A549 (cell line): Measurements from ENCODE around the gene IL5RA. TPM values are rescaled to one million over a fixed set of nuclear protein-coding genes. Genes with fewer than 3 reads are reported as not detected.

Experiments
- ATAC-seq, 2 experiments: fragments of 200-7000 bp in 1 of 2; fragments of >200 bp in 1 of 2; cut with Nextera tagmentation in 1 of 2; cut with Tn5 transposase in 1 of 2; 3 replicates each; pipeline versions ENCODE4 v1.8.0 to v1.9.1; 2018 to 2020; ENCODE audit warnings: mild to moderate bottlenecking in 1 of 2, moderate library complexity in 1 of 2
- CTCF ChIA-PET: fragments of 300-600 bp; sonication (Branson Sonifier 250); formaldehyde crosslinking; extraction: SDS; loops from one replicate; lab custom pipeline; 2021; ENCODE audit warnings: antibody characterized with exemption, inconsistent platforms; lab: Yijun Ruan, JAX
- POLR2A ChIA-PET: fragments of 350-600 bp; formaldehyde crosslinking; extraction: SDS; loops from one replicate; lab custom pipeline; 2021; ENCODE audit warnings: antibody characterized with exemption, inconsistent platforms; lab: Yijun Ruan, JAX
- DNase-seq, 2 experiments: peaks; one replicate each; pipeline versions ENCODE4 v3.0.0 to v3.0.0-alpha.2; 2011 to 2016; ENCODE audit warnings: low read depth in 1 of 2, low spot score in 1 of 2
- FAIRE-seq: peaks from 2 replicates; lab custom pipeline; 2011; peaks lifted over from hg19 to GRCh38; lab: Jason Lieb, UNC
- H3K27ac ChIP-seq, 2 experiments: fragments of >200 bp; sonication (Bioruptor Twin); formaldehyde crosslinking; 3 replicates each; pipeline ENCODE4 v1.5.1; 2016 to 2017
- H3K4me1 ChIP-seq: fragments of >200 bp; sonication (Bioruptor Twin); formaldehyde crosslinking; 3 replicates; pipeline ENCODE4 v1.6.1; 2016
- H3K4me2 ChIP-seq: fragments of >200 bp; sonication (Bioruptor Twin); formaldehyde crosslinking; 3 replicates; pipeline ENCODE4 v1.6.1; 2016
- H3K4me3 ChIP-seq: fragments of >200 bp; sonication (Bioruptor Twin); formaldehyde crosslinking; 3 replicates; pipeline ENCODE4 v1.5.1; 2016
- H3K9me3 ChIP-seq: fragments of >200 bp; sonication (Bioruptor Twin); formaldehyde crosslinking; 3 replicates; pipeline ENCODE4 v1.6.1; 2016
- CBX2 ChIP-seq: fragments of 200-600 bp; sonication (generic); IDR thresholded peaks from 2 replicates; pipeline ENCODE4 v1.6.1; 2016; ENCODE audit warnings: low read depth, mild to moderate bottlenecking, borderline replicate concordance
- CHD2 ChIP-seq: fragments of 150-350 bp; IDR thresholded peaks from 2 replicates; pipeline ENCODE4 v1.6.1; 2014; ENCODE audit warnings: low read length; ENCODE audit not compliant: partially characterized antibody
- ELK1 ChIP-seq: fragments of 150-350 bp; IDR thresholded peaks from 2 replicates; pipeline ENCODE4 v1.6.1; 2014; ENCODE audit warnings: low read depth, mild to moderate bottlenecking, low read length
- FOSB ChIP-seq: fragments of 250-450 bp; sonication (Bioruptor Pico); IDR thresholded peaks from 2 replicates; pipeline ENCODE4 v1.5.0; 2020; ENCODE audit warnings: mild to moderate bottlenecking, moderate library complexity
- FOXS1 ChIP-seq: fragments of 250-450 bp; sonication (Bioruptor Pico); IDR thresholded peaks from 2 replicates; pipeline ENCODE4 v1.5.0; 2020; ENCODE audit warnings: mild to moderate bottlenecking, moderate library complexity
- HES2 ChIP-seq: fragments of >200 bp; sonication (Bioruptor Twin); formaldehyde crosslinking; IDR thresholded peaks from 2 replicates; pipeline ENCODE4 v1.6.1; 2016
- HEYL ChIP-seq: fragments of 250-450 bp; sonication (Bioruptor Pico); IDR thresholded peaks from 2 replicates; pipeline ENCODE4 v1.8.0; 2021; ENCODE audit warnings: mild to moderate bottlenecking, moderate library complexity
- MAX ChIP-seq: IDR thresholded peaks from 2 replicates; pipeline ENCODE4 v1.6.1; 2012
- POLR2AphosphoS2 ChIP-seq: conservative IDR thresholded peaks from 2 replicates; pipeline ENCODE4 v1.6.1; 2012; ENCODE audit warnings: low read length, improper control_type of control experiment, inconsistent platforms
- RCOR1 ChIP-seq: fragments of 150-350 bp; IDR thresholded peaks from 2 replicates; pipeline ENCODE4 v1.6.1; 2014; ENCODE audit warnings: antibody characterized with exemption, low read length, low read depth
- RNF2 ChIP-seq: fragments of 200-600 bp; sonication (generic); IDR thresholded peaks from 2 replicates; pipeline ENCODE4 v1.6.1; 2016; ENCODE audit warnings: low read depth, mild to moderate bottlenecking, antibody characterized with exemption, moderate library complexity, borderline replicate concordance
- SMC3 ChIP-seq: fragments of >200 bp; sonication (Bioruptor Twin); formaldehyde crosslinking; IDR thresholded peaks from 3 replicates; pipeline ENCODE4 v1.6.1; 2018; ENCODE audit warnings: inconsistent platforms
- TFCP2L1 ChIP-seq: fragments of 250-450 bp; sonication (Bioruptor Pico); IDR thresholded peaks from 2 replicates; pipeline ENCODE4 v1.5.0; 2021; ENCODE audit warnings: mild to moderate bottlenecking
- ZFP36 ChIP-seq: fragments of 450-650 bp; IDR thresholded peaks from 2 replicates; pipeline ENCODE4 v1.6.1; 2014; ENCODE audit warnings: borderline replicate concordance; ENCODE audit not compliant: partially characterized antibody
- ZNF302 ChIP-seq: fragments of 250-450 bp; sonication (Bioruptor Pico); IDR thresholded peaks from 2 replicates; pipeline ENCODE4 v1.9.0; 2021; ENCODE audit warnings: inconsistent platforms, mild to moderate bottlenecking, moderate library complexity
- WGBS: methylation state at CpG from one replicate; pipeline ENCODE4 v1.1.6; 2017; ENCODE audit errors: missing lambda C conversion rate; 5-methylcytosine and 5-hydroxymethylcytosine counted together
- polyA minus RNA-seq: library from RNA; depleted of rRNA, polyadenylated mRNA; stranded (reverse); fragments of >200 nt; gene quantifications from 2 replicates; pipeline ENCODE4 v1.2.3, GENCODE V29; 2011; rRNA and poly(A)+ RNA removed
- polyA plus RNA-seq, 4 experiments: library from polyadenylated mRNA; depleted of rRNA in 3 of 4; stranded (reverse); fragments of >200 nt; fragmentation: RNase III in 1 of 4; extraction: RNeasy Plus Mini Kit Qiagen cat#74134 plus additional on column Dnase treatment in 1 of 4; gene quantifications; 2 replicates in 3 of 4; 3 replicates in 1 of 4; pipeline ENCODE4 v1.2.3, GENCODE V29; 2011 to 2017
- TF ChIP-seq, protein P1 (sequence below): fragments of >200 bp; sonication (Bioruptor Twin); formaldehyde crosslinking; IDR thresholded peaks from 3 replicates; pipeline ENCODE4 v1.5.1; 2016
- TF ChIP-seq, protein P2 (sequence below): fragments of 200-600 bp; sonication (generic); IDR thresholded peaks from 2 replicates; pipeline ENCODE4 v1.6.1; 2016; ENCODE audit warnings: antibody characterized with exemption, mild to moderate bottlenecking, moderate library complexity

IL5RA gene, protein sequence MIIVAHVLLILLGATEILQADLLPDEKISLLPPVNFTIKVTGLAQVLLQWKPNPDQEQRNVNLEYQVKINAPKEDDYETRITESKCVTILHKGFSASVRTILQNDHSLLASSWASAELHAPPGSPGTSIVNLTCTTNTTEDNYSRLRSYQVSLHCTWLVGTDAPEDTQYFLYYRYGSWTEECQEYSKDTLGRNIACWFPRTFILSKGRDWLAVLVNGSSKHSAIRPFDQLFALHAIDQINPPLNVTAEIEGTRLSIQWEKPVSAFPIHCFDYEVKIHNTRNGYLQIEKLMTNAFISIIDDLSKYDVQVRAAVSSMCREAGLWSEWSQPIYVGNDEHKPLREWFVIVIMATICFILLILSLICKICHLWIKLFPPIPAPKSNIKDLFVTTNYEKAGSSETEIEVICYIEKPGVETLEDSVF
- polyA plus RNA-seq (2011; rRNA removed) (not detected in 2 replicates), polyA plus RNA-seq (2017; fragmentation: RNase III; extraction: RNeasy Plus Mini Kit Qiagen cat#74134 plus additional on column Dnase treatment) (not detected in 3 replicates), polyA minus RNA-seq (not detected in 2 replicates)
- not detected in 2 replicates for polyA plus RNA-seq (2012; cell fraction: cytosol; rRNA removed)
- polyA plus RNA-seq (2012; cell fraction: nucleus; rRNA removed), result not detected in 2 replicates

DNA sequence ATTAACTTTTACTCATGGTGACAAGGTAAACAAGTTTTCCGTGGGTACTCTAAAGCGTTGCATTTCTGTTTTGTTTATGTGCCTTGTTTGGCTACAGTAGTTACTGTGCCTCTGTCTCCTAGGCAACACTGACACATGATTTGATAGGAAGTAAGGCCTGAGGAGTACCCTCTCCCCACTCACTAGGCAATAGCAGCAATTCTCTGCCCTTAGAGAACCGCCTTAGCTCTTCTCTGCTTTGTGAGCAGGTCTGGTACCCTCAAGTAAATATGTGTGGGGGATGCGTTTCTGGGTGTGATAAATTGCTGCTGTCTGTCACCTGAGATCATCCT is at the start of gene IL5RA:
IL5RA (minus strand) TSS at position 76 of the 332 bp plus-strand sequence. CDS start 5,390 bp downstream, outside the sequence.
- Histone ChIP-seq H3K4me1 (no peaks in the 10 kb centered on the region), H3K4me2 (peak within 1 kb of the TSS; percentile 14; the same call in 1 of the 3 replicates), H3K4me3 (no peak within 1 kb of the TSS), H3K9me3 (no peaks in the 10 kb centered on the region; the same call in 2 of the 3 replicates), H3K27ac (no peak within 1 kb of the TSS)
- ATAC-seq (peak; percentile 54 to 62; a peak in 4 of 6 replicates), FAIRE-seq (no peak), DNase-seq (peak in 1 of 2 experiments; percentile 11)
- WGBS, result 41% methylated on average over 4 of the region's 4 CpGs
- TF ChIP-seq POLR2AphosphoS2 (no peak), HEYL (CRISPR knock-in tag) (no peak), TFCP2L1 (no peak), CHD2 (no peak), RCOR1 (no peak), RNF2 (no peak), CBX2 (no peak), HES2 (no peak), ZFP36 (no peak), MAX (no peak), ELK1 (no peak), FOSB (CRISPR knock-in tag) (no peak), SMC3 (no peak), FOXS1 (CRISPR knock-in tag) (no peak), ZNF302 (no peak)
- TF ChIP-seq, protein P1, sequence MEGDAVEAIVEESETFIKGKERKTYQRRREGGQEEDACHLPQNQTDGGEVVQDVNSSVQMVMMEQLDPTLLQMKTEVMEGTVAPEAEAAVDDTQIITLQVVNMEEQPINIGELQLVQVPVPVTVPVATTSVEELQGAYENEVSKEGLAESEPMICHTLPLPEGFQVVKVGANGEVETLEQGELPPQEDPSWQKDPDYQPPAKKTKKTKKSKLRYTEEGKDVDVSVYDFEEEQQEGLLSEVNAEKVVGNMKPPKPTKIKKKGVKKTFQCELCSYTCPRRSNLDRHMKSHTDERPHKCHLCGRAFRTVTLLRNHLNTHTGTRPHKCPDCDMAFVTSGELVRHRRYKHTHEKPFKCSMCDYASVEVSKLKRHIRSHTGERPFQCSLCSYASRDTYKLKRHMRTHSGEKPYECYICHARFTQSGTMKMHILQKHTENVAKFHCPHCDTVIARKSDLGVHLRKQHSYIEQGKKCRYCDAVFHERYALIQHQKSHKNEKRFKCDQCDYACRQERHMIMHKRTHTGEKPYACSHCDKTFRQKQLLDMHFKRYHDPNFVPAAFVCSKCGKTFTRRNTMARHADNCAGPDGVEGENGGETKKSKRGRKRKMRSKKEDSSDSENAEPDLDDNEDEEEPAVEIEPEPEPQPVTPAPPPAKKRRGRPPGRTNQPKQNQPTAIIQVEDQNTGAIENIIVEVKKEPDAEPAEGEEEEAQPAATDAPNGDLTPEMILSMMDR, result no peak
- TF ChIP-seq, protein P2, sequence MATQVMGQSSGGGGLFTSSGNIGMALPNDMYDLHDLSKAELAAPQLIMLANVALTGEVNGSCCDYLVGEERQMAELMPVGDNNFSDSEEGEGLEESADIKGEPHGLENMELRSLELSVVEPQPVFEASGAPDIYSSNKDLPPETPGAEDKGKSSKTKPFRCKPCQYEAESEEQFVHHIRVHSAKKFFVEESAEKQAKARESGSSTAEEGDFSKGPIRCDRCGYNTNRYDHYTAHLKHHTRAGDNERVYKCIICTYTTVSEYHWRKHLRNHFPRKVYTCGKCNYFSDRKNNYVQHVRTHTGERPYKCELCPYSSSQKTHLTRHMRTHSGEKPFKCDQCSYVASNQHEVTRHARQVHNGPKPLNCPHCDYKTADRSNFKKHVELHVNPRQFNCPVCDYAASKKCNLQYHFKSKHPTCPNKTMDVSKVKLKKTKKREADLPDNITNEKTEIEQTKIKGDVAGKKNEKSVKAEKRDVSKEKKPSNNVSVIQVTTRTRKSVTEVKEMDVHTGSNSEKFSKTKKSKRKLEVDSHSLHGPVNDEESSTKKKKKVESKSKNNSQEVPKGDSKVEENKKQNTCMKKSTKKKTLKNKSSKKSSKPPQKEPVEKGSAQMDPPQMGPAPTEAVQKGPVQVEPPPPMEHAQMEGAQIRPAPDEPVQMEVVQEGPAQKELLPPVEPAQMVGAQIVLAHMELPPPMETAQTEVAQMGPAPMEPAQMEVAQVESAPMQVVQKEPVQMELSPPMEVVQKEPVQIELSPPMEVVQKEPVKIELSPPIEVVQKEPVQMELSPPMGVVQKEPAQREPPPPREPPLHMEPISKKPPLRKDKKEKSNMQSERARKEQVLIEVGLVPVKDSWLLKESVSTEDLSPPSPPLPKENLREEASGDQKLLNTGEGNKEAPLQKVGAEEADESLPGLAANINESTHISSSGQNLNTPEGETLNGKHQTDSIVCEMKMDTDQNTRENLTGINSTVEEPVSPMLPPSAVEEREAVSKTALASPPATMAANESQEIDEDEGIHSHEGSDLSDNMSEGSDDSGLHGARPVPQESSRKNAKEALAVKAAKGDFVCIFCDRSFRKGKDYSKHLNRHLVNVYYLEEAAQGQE, result no peak
- ChIA-PET CTCF (no interaction called here), POLR2A (no interaction called here)

DNA sequence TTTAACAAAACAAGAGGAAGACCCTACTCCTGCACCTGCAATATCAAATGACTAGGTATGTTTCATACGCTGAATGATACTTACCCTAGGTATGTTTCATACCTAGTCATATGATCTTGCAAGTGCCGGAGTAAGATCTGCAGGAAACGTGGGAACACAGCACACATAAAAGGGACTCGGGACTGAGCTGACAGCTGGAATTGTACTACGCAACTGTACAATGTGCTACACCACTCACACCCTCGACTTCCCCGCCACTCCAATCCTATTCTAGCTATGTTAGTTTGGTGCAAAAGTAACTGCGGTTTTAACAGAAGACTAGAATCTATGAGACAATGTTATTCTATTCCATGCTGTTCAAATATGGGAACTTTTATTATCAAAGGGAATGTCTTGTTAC is 47.3 kb upstream of the IL5RA start:
- ChIA-PET POLR2A (no interaction called here), CTCF (interaction anchor here (0.6 to 1.8 kb wide), 3 partner anchors 13 to 811 kb away, joined by 3 to 9 read pairs (median 5); no protein-coding TSS in a partner anchor)
- peak; percentile 39 to 50; a peak in 4 of 6 replicates for ATAC-seq
- H3K9me3 ChIP-seq, result no peaks in the 10 kb centered on the region
- no peak for FAIRE-seq
- WGBS, result 95% methylated on average over 8 of the region's 8 CpGs
- no peak overlapping the region for H3K4me2 ChIP-seq
- H3K4me1 ChIP-seq, result no peaks in the 10 kb centered on the region
- DNase-seq, result no peak
- TF ChIP-seq ZFP36, result no peak
- peak; percentile 11; the same call in 1 of the 2 replicates for TF ChIP-seq POLR2AphosphoS2
- H3K4me3 ChIP-seq, result no peak overlapping the region
- no peak overlapping the region for H3K27ac ChIP-seq
